NAMALWA (cell line): ENCODE data around the gene SMPD3.

ENCODE experiments used
- DNase-seq: peaks from one replicate; pipeline ENCODE4 v3.0.0-alpha.2; 2015; ENCODE audit warnings: low spot score

SMPD3 gene

GRCh38 chr16:68470461-68471150 is 22.3 kb upstream of the SMPD3 start:
- peak; percentile 43 for DNase-seq

DNA sequence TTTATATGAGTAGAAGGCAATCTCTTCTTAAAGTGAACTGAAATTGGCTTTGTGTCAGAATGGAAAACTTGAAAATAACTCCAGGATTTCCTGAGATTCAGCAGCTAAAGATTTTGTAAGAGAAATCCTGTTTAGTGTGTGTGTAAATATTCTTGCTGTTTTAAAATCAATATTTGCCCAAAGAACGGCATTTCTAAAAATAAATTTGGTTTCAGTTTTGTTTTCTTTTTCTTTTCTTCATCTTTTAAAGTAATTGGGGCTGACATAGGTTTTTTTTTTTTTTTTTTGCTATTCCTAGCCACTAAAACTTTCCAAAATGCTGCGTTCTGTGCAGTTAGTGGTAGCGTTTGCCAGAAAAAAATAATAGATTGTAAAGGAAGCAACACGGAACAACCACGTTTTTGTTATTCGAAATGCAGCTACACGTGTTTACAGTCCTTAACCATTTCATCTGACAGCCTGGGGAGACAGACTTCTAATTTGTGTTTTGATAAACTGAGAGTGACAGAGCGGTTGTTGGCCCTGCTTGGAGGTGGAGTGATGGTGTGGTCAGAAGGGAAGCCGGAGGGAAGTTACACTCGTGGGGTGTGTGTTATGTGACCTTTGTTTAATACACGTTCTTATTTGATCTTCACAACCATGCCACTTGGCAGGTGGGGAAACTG is 21.6 kb upstream of the SMPD3 start:
- peak; percentile 27 for DNase-seq

GRCh38 chr16:68468842-68469241 is 20.5 kb upstream of the SMPD3 start:
- DNase-seq, result no peak

DNA sequence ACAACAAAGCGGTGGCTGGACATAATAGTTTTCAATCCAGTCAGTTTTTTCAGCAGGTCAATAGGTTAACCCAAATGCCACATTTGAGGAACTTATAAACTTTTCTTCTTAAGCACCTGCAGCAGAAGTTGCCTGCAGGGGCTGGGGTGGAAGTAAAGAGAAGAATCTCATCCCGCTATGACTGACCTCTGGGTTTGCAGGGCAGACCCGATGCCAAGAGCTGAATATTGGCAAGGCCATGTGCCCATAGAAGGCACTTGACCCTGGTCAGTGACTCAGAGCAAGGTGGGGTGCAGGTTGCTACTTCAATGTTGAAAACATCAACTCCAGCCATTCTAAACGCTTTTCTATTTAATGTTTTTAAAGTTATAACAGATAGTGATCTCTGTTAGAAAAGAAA is 17.9 kb upstream of the SMPD3 start:
- no peak for DNase-seq

DNA sequence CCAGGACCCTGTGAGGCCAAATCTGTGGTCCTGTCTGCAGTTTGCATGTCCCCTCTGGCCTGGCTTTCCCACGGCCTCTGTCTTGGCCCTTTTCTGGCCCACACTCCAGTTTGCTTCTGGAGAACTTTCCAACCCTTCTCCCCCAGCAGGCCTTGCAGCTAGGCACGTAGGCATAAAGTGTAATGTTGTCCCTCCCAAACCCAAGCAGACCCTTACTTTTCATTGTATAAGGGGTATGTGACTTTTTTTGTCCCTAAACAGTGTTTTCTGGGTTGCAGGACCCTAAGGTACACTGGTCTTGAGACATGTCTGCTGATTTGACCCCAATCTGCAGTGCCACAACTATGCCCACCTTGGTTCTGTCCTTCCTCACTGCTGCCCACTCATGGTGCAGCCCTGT is 15.6 kb upstream of the SMPD3 start:
- DNase-seq, result no peak

GRCh38 chr16:68460067-68460466 is 11.8 kb upstream of the SMPD3 start:
- DNase-seq, result no peak

DNA sequence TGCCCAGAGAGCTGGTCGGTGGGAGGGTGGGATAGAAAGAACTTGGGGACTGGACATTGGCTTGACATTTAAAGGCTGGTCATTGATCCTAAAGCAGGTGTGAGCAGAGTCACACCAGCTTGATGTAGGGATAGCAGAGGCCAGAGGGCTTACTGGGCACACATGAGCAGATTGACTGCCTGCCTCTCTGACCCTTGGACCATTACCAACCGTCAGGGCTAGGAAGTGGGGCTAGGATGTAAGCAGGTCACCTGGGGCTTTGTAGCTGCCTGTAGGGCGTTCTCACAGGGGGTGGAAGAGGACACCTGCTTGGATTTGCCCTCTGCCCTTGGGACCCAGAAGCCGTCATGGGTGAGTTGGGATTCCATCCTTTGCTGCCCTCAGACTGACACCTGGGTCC is 11.1 kb upstream of the SMPD3 start:
- no peak for DNase-seq

DNA sequence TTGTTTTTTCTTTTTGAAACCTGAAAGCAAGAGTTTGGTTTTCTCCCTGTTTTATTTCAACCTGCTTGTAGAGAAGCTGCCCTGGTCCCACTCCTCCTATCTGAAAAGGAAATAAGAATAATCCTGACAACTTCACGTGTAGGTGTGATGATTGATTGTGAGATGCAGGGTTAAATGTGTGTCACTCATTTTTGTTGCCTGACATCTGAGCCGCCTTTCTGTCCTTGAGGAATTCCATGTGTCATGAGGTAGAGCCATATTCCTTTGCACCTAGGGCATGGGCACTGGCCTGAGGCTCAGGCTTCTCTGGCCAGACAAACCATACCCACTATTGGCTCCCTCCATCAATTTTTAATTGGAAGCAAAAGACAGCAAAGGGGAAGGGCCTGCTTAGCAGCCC is 10.2 kb upstream of the SMPD3 start:
- DNase-seq, result no peak

DNA sequence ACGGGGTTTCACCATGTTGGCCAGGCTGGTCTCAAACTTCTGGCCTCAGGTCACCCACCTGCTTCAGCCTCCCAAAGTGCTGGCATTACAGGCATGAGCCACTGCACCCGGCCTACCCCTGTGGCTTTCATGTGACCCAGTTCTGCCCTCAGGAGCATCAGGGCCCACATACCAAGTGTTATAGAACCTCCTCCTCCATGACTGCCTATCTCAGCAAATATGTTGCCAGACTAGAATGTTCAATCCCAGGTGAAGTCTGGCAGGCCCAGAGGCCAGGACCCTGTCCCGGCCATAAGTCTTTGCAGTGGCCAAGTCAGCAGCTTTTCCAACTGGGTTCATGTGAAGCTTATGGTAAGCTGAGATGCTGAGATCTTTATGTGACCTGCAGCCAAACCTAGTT is 9.8 kb upstream of the SMPD3 start:
- DNase-seq, result no peak

DNA sequence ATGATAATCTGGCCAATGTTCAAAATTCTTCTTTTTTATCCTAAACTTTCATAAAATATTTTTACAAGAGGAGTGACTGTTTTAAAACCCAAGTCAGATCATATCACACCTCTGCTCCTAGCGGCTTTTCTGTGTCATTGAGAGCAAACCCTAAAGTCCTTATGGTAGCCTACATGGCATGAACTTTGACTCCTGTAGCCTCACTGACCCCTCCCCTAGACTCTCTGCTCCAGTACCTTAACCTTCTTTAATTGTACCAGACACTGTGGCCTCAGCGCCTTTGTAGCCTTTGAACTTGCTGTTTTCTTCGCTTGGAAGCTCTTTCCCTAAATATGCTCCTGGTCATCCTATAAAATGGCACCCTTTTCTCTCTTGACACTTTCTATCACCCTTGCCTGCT is 7.3 kb upstream of the SMPD3 start:
- no peak for DNase-seq

DNA sequence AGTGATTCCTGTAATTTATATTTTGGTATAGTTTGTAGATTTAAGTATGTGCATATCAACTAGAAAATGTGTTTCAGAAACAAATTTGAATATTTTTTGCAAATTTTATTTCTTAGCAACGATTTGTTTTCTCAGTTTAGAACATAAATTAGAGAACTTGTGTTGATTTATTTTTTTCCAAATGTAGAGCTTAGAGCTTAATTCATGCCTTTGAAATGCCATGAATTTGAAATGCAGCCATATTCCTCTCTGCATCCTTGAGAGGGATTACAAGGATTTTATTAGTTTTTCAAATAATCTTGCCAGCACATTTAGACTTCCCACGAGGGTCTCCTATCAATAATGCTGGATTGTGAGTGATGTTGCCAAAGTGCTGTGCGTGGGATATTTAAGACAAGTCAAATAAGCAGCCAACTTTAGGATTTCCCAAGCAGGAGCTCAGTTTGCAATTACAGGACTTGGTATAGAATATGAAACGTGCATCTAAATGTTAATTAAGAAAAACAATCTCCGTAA is 6.7 kb upstream of the SMPD3 start:
- DNase-seq, result no peak

- DNase-seq, result no peak
Observed at GRCh38 chr16:68453816-68454215, 5.5 kb upstream of the SMPD3 start.

GRCh38 chr16:68452176-68452575 is 3.9 kb upstream of the SMPD3 start:
- DNase-seq, result no peak

DNA sequence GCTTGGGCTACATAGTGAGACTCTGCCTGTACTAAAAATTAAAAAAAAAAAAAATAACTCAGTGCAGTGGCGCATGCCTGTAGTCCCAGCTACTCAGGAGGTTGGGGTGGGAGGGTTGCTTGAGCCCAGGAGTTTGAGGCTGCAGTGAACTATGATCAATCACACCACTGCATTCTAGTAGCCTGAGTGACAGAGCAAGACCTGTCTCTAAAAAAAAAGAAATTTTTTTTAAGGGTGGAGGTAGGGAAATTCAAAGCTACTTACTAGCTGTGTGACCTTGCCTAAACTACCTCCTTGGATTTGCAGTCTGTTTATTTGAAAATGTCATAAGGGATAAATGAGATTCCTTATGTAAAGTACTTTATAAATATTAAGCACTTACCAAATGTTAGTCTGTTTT is 3.4 kb upstream of the SMPD3 start:
- DNase-seq, result no peak

GRCh38 chr16:68450741-68451255 is 2.5 kb upstream of the SMPD3 start:
- DNase-seq, result no peak

GRCh38 chr16:68447653-68448359 is 502 bp downstream of the SMPD3 start:
- no peak for DNase-seq

GRCh38 chr16:68446681-68447652 is 1.3 kb downstream of the SMPD3 start:
- no peak for DNase-seq

DNA sequence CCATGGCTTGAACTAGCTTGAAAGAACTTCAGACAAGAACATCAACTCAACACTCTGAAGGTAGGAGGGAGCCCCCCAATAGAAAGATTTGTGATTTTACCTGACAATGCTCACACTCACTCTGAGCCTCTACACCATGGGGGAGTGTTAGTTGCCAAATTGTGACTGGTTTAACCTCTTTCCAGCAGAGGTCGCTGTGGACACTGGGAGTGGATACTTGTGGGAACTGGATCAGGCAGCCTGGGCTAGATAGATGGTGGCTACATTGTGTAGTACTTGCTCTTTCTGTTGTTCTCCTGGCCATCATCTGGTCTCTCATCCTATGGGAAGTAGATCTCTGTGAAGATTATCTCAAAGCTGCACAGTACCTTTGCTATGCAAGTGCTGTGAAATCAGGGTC is 2.9 kb downstream of the SMPD3 start:
- DNase-seq, result peak; percentile 85

DNA sequence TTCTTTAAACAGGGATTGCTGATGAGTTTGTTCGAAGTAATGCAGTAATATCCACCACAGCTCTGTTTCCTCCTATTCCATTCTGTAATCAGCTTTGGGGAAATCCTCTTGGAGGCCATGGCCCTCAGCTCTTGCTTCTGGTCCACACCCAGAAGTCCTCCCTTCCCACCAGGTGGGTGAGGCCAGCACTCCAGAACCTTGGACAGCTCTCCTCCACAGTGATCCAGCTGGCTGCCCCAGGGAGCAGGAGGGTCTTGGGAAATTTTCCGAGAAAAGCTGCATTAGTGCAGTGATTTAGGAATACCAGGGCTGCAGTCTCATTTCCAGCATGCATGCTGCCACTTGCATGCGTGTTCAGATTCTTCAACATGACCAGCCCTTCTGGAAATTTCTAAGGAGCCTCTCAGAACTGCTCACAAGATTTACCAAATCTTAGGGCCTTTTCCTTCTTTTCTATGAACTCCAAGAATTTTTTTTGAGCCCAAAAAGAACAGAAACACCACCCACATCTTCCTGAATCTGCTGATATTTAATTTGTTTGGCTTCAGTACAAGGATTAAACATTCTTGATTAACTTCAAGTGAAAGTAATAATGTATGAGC is 4.2 kb downstream of the SMPD3 start:
- DNase-seq, result peak; percentile 16

DNA sequence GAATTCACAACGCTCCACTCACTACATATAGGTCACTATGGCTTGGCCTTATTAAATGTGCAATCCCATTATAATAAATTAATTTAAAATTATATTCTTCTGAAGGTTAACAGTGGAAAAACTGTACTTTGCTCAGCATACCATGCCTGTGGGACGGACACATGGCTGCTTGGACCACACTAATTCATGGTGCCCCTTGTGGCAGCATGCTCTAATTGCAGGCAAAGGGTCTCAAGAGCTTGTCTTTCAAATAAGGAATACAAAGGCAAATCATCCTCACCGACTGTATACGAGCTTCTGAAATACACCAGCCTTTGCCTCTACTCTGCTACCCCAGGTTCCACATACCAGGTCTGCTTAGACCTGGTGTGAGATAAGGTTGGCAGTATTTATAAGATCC is 11.7 kb downstream of the SMPD3 start:
- peak; percentile 59 for DNase-seq

GRCh38 chr16:68434624-68435210 is 13.6 kb downstream of the SMPD3 start:
- no peak for DNase-seq
